ENCODE data around the gene CCDC12. TPM values are rescaled to one million over a fixed set of nuclear protein-coding genes. Genes with fewer than 3 reads are reported as not detected.
A peak's percentile ranks its signal among the peaks of the same experiment; 100 is the strongest.

Gene CCDC12
- total RNA-seq, 1 experiment from 2014 or later: 52.7 TPM

GRCh38 chr3:46891132-46891531 lies 85.4 kb downstream of the CCDC12 start:
- Histone ChIP-seq H3K27me3 (replicated peaks; ENCODE audit: control insufficient read depth, insufficient read depth, low read length) (no peaks in the 10 kb centered on the region), H3K9me3 (no peaks in the 10 kb centered on the region), H3K36me3 (ENCODE audit: control insufficient read depth, insufficient read depth, low read length) (no peaks in the 10 kb centered on the region), H3K4me3 (ENCODE audit: low read depth, low read length) (no peak overlapping the region), H3K4me1 (peaks cover 9% of the 10 kb centered on the region; the same call in 1 of the 2 replicates)
- no peaks in the 10 kb centered on the region for H3K27me3 Mint-ChIP-seq (ENCODE audit: insufficient read depth, unreplicated experiment)
- peaks cover 7% of the 10 kb centered on the region for H3K4me1 Mint-ChIP-seq (ENCODE audit: low read depth, unreplicated experiment)
- H3K9me3 Mint-ChIP-seq (ENCODE audit: unreplicated experiment): no peaks in the 10 kb centered on the region
- intact Hi-C loops (cut with micrococcal nuclease; ENCODE audit: unreplicated experiment): loop anchor here (10.0 kb wide), 2 partner anchors 296 to 406 kb away; no protein-coding TSS in a partner anchor
- no TSS peak for BruUV-seq (replicated peaks)
- H3K27ac Mint-ChIP-seq (ENCODE audit: unreplicated experiment): no peak overlapping the region
- peak overlapping the region; percentile 58 for H3K4me3 Mint-ChIP-seq (ENCODE audit: unreplicated experiment)
- ChIA-PET POLR2A (no interaction called here), CTCF (no interaction called here)
- H3K36me3 Mint-ChIP-seq (ENCODE audit: insufficient read depth, unreplicated experiment): no peaks in the 10 kb centered on the region
- DNase-seq: no peak
- no peak for TF ChIP-seq CTCF (IDR thresholded peaks at IDR 0.05; ENCODE audit: insufficient read depth in 1 of 2, low read depth in 1 of 2, low read length in 1 of 2, severe bottlenecking in 1 of 2, unreplicated experiment in 1 of 2)

- Histone ChIP-seq H3K27me3 (replicated peaks; ENCODE audit: control insufficient read depth, insufficient read depth, low read length) (no peaks in the 10 kb centered on the region), H3K4me3 (ENCODE audit: low read depth, low read length) (no peak overlapping the region), H3K36me3 (ENCODE audit: control insufficient read depth, insufficient read depth, low read length) (no peaks in the 10 kb centered on the region), H3K9me3 (no peaks in the 10 kb centered on the region), H3K4me1 (peaks cover 9% of the 10 kb centered on the region; the same call in 1 of the 2 replicates)
- Mint-ChIP-seq H3K4me3 (ENCODE audit: unreplicated experiment) (no peak overlapping the region), H3K4me1 (ENCODE audit: low read depth, unreplicated experiment) (peaks cover 7% of the 10 kb centered on the region), H3K36me3 (ENCODE audit: insufficient read depth, unreplicated experiment) (no peaks in the 10 kb centered on the region), H3K27me3 (ENCODE audit: insufficient read depth, unreplicated experiment) (no peaks in the 10 kb centered on the region), H3K27ac (ENCODE audit: unreplicated experiment) (no peak overlapping the region), H3K9me3 (ENCODE audit: unreplicated experiment) (no peaks in the 10 kb centered on the region)
- intact Hi-C loops (cut with micrococcal nuclease; ENCODE audit: unreplicated experiment): loop anchor here (10.0 kb wide), 2 partner anchors 295 to 405 kb away; no protein-coding TSS in a partner anchor
- TF ChIP-seq CTCF (IDR thresholded peaks at IDR 0.05; ENCODE audit: insufficient read depth in 1 of 2, low read depth in 1 of 2, low read length in 1 of 2, severe bottlenecking in 1 of 2, unreplicated experiment in 1 of 2): no peak
- no TSS peak for BruUV-seq (replicated peaks)
- CTCF ChIA-PET: no interaction called here
- no peak for DNase-seq
- POLR2A ChIA-PET: no interaction called here
These were observed 86.4 kb downstream of the CCDC12 start for GRCh38 chr3:46890132-46890531.

GRCh38 chr3:46889381-46890110 lies 87.0 kb downstream of the CCDC12 start:
- H3K27me3 Mint-ChIP-seq (ENCODE audit: insufficient read depth, unreplicated experiment): no peaks in the 10 kb centered on the region
- POLR2A ChIA-PET: no interaction called here
- H3K9me3 Mint-ChIP-seq (ENCODE audit: unreplicated experiment): no peaks in the 10 kb centered on the region

More at GRCh38 chr3:46889381-46890110, 87.0 kb downstream of the CCDC12 start:
- Histone ChIP-seq H3K27me3 (replicated peaks; ENCODE audit: control insufficient read depth, insufficient read depth, low read length) (no peaks in the 10 kb centered on the region), H3K4me3 (ENCODE audit: low read depth, low read length) (no peak overlapping the region), H3K36me3 (ENCODE audit: control insufficient read depth, insufficient read depth, low read length) (no peaks in the 10 kb centered on the region), H3K9me3 (no peaks in the 10 kb centered on the region), H3K4me1 (peaks cover 9% of the 10 kb centered on the region; the same call in 1 of the 2 replicates)
- no peak overlapping the region for H3K4me3 Mint-ChIP-seq (ENCODE audit: unreplicated experiment)
- H3K36me3 Mint-ChIP-seq (ENCODE audit: insufficient read depth, unreplicated experiment): no peaks in the 10 kb centered on the region
- H3K4me1 Mint-ChIP-seq (ENCODE audit: low read depth, unreplicated experiment): peaks cover 7% of the 10 kb centered on the region
- H3K27ac Mint-ChIP-seq (ENCODE audit: unreplicated experiment): no peak overlapping the region
- intact Hi-C loops (cut with micrococcal nuclease; ENCODE audit: unreplicated experiment): loop anchor here (10.0 kb wide), 2 partner anchors 295 to 405 kb away; no protein-coding TSS in a partner anchor
- no peak for DNase-seq
- CTCF ChIA-PET: no interaction called here
- TF ChIP-seq CTCF (IDR thresholded peaks at IDR 0.05; ENCODE audit: insufficient read depth in 1 of 2, low read depth in 1 of 2, low read length in 1 of 2, severe bottlenecking in 1 of 2, unreplicated experiment in 1 of 2): no peak
- no TSS peak for BruUV-seq (replicated peaks)
